Measurements from ENCODE around the gene ANKS6. TPM values are rescaled to one million over a fixed set of nuclear protein-coding genes. Genes with fewer than 3 reads are reported as not detected.

ANKS6 gene
- total and polyA plus RNA-seq, 4 donors = 1.9 to 6.3 (median 2.9) TPM

DNA sequence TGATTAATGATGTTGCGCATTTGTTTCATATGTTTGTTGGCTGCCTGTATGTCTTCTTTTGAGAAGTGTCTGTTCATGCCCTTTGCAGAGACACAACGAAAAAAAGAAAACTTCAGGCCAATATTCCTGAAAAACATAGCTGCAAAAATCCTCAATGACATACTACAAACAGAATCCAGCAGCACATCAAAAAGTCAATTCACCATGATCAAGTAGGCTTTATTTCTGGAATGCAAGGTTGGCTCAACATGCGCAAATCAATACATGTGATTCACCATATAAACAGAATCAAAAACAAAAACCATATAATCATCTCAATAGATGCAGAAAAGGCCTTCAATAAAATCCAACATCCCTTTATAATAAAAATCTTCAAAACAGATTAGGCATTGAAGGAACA, 1.9 kb upstream of the ANKS6 start (continued):
- TF ChIP-seq FOXA1 (IDR thresholded peaks at IDR 0.05) (no peak), YY1 (IDR thresholded peaks at IDR 0.05) (no peak), EGR1 (IDR thresholded peaks at IDR 0.05; ENCODE audit: low read depth in 2 of 2) (no peak), RAD21 (IDR thresholded peaks at IDR 0.05) (no peak), NR2F2 (IDR thresholded peaks at IDR 0.05) (no peak), CTCF (IDR thresholded peaks at IDR 0.05; ENCODE audit: low read depth, low read length, missing input control) (no peak)

DNA sequence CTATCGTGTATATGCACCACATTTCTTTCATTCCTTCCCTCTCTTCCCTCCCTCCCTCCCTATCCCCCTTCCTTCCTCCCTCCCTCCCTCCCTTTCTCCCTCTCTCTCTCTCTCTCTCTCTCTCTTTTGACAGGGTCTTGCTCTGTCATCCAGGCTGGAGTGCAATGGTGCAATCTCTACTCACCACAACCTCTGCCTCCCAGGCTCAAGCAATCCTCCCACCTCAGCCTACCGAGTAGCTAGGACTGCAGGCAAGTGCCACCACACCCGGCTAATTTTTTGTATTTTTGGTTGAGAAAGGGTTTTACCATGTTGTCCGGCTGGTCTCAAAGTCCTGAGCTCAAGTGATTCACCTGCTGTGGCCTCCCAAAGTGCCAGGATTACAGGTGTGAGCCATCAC, 1.1 kb upstream of the ANKS6 start:
- peaks cover 0 to 12% (median 3%) of the 10 kb centered on the region in 4 donors for H3K4me1 ChIP-seq (ENCODE audit: control insufficient read depth in 4 of 4, insufficient read depth in 4 of 4, low read length in 3 of 4)
- H3K27ac ChIP-seq (ENCODE audit: low read depth in 1 of 2, low read length in 2 of 2) = no peak overlapping the region

More for the DNA sequence above, 1.1 kb upstream of the ANKS6 start:
- H3K36me3 ChIP-seq (ENCODE audit: control insufficient read depth in 4 of 4, insufficient read depth in 3 of 4, low read depth in 1 of 4, low read length in 3 of 4) = no peaks in the 10 kb centered on the region
- TF ChIP-seq, protein P1, sequence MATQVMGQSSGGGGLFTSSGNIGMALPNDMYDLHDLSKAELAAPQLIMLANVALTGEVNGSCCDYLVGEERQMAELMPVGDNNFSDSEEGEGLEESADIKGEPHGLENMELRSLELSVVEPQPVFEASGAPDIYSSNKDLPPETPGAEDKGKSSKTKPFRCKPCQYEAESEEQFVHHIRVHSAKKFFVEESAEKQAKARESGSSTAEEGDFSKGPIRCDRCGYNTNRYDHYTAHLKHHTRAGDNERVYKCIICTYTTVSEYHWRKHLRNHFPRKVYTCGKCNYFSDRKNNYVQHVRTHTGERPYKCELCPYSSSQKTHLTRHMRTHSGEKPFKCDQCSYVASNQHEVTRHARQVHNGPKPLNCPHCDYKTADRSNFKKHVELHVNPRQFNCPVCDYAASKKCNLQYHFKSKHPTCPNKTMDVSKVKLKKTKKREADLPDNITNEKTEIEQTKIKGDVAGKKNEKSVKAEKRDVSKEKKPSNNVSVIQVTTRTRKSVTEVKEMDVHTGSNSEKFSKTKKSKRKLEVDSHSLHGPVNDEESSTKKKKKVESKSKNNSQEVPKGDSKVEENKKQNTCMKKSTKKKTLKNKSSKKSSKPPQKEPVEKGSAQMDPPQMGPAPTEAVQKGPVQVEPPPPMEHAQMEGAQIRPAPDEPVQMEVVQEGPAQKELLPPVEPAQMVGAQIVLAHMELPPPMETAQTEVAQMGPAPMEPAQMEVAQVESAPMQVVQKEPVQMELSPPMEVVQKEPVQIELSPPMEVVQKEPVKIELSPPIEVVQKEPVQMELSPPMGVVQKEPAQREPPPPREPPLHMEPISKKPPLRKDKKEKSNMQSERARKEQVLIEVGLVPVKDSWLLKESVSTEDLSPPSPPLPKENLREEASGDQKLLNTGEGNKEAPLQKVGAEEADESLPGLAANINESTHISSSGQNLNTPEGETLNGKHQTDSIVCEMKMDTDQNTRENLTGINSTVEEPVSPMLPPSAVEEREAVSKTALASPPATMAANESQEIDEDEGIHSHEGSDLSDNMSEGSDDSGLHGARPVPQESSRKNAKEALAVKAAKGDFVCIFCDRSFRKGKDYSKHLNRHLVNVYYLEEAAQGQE (IDR thresholded peaks at IDR 0.05) = no peak
- no peak for TF ChIP-seq RAD21 (IDR thresholded peaks at IDR 0.05)
- no peak for TF ChIP-seq CTCF (IDR thresholded peaks at IDR 0.05; ENCODE audit: low read depth, low read length, missing input control)
- no peak for TF ChIP-seq RXRA (IDR thresholded peaks at IDR 0.05)
- no peak for DNase-seq (ENCODE audit: low spot score)
- no peak overlapping the region for H3K9ac ChIP-seq (ENCODE audit: low read depth in 1 of 2, low read length in 2 of 2)
- no peak overlapping the region for H3K4me3 ChIP-seq (ENCODE audit: low read depth in 1 of 3, low read length in 3 of 3)
- peaks cover 0 to 2% (median 0%) of the 10 kb centered on the region in 4 donors for H3K9me3 ChIP-seq (ENCODE audit: control insufficient read depth in 4 of 4, low read length in 3 of 4)
- no peaks in the 10 kb centered on the region for H3K27me3 ChIP-seq (ENCODE audit: control insufficient read depth in 4 of 4, insufficient read depth in 4 of 4, low read length in 3 of 4)
- WGBS = 95% methylated on average over 4 of the region's 4 CpGs
